Left kidney (tissue), 2 donors: Measurements from ENCODE around the gene BIN2. TPM values are rescaled to one million over a fixed set of nuclear protein-coding genes. Genes with fewer than 3 reads are reported as not detected.
"Not testable (repeated sequence)": the region's sequence is repeated elsewhere in the genome, so short reads cannot be mapped to it uniquely, and the experiment has no call there.

Experiments
- DNase-seq: peaks from one replicate; pipeline ENCODE4 v3.0.0-alpha.2; 2013
- polyA plus RNA-seq: library from polyadenylated mRNA; unstranded; fragments of 120-200 nt; gene quantifications from one replicate; pipeline ENCODE4 v1.2.1, GENCODE V29; 2013; ENCODE audit not compliant: insufficient read length

The BIN2 gene
- polyA plus RNA-seq, 1 donor: 3.2 TPM

GRCh38 chr12:51346581-51346980 lies 22.6 kb upstream of the BIN2 start, which contains the start of gene CELA1:
Gene CELA1 (minus strand): TSS chr12:51346679. CDS start chr12:51346638, 41 bp downstream.
- no peak for DNase-seq

DNA sequence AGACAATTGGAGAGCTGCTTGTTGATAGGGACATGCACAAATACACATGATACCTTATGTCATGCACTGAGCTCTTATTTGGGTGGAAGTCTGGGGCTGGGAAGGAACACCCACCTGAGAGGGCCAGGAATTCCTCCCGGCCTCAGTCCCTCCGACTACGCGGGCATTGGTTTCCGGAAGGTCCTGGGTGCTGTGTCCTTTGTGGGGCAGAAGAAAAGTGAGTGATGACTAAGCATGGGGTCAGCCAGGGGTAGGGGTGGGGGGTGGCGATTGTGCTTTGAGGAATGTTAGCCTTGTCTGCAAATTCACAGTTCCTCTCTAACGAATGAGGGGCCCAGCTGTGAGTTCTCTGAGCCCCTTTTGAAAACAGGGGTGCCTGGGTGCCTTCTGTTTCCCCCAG lies 21.7 kb upstream of the BIN2 start:
- DNase-seq: no peak

GRCh38 chr12:51343201-51343600 lies 19.2 kb upstream of the BIN2 start:
- DNase-seq: no peak

GRCh38 chr12:51342416-51342815 lies 18.4 kb upstream of the BIN2 start:
- no peak for DNase-seq

GRCh38 chr12:51341251-51342007 lies 17.5 kb upstream of the BIN2 start:
- DNase-seq: peak; percentile 72

GRCh38 chr12:51339750-51340149 lies 15.8 kb upstream of the BIN2 start:
- DNase-seq: no peak

- not testable (repeated sequence) for DNase-seq
Observed at GRCh38 chr12:51337336-51337735, 13.4 kb upstream of the BIN2 start.

DNA sequence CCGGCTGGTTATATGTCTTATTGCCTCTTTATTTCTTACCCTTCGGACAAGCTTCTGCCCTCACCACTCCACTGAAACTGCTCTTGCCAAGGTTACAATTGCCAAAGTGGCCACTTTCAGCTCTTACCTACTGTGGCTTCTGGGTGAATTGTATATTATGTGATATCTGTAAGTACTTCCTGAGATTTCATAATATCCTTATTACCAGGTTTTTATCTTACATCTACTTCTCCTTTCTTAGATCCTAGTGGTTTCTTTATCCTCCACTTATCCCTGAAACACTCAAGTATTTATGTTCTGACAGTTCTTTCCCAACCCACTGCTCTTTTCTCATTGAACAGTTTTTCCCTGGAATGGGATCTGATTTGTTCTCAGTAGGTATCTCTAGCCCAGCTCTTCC lies 12.0 kb upstream of the BIN2 start:
- DNase-seq: no peak

GRCh38 chr12:51334764-51335163 lies 10.8 kb upstream of the BIN2 start:
- DNase-seq: no peak

- no peak for DNase-seq
Observed at GRCh38 chr12:51333536-51333935, 9.6 kb upstream of the BIN2 start.

DNA sequence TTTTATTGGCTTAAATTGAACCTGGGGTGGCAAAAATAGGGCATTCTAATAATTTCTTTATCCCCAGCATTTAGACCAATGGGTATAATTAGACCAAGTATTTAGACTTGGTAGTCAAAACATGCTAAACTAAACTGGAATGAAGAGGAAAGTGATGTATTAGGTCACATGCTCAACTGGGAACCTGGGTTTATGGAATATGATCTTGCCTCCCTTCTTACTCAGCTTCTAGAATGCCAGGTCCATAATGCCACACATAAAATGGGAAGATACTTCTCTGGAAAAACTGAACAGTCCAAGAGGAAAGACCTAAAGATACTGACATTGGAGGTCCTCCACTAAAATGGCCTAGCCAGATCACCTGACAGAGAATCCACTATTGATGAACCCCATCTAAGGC lies 6.2 kb upstream of the BIN2 start:
- DNase-seq: no peak

DNA sequence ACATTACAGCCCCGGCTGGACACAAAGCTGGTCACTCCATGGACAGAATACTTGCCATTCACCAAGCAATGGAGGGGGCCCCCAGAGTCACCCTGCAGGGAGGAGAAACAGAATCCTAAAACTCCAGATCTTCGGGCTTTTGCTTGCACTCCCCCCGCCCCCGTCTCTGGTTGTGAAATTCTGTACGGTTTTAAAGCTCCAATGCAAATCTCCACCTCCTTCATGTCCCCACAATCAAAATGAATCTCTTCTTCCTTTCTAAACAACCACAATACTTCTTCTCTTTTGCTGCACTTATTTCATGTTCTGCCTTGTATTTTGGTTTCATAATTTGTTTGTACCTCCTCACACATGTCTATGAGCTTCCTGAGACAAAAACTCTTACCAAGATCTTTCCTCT lies 5.8 kb upstream of the BIN2 start:
- DNase-seq: no peak

DNA sequence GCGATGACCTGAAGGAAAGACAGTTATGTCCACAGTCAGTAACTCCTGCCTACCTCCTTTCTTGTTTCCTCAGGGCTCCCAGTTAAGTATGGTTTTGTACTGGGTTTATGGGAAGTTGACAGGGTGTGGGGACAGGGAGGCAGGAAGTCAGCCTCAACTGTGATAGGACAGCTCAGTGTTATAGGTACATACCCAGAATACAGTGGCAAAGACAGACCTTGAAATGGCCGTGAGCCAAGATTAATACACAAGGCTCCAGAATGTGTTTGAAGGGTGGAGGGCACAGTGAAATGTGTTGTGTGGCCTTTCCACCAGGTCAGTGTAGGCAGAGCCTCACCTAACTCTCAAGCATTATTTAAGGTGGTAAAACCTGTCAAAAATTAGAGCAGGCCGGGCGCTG lies 4.6 kb upstream of the BIN2 start:
- DNase-seq: no peak

- DNase-seq: no peak
Observed at GRCh38 chr12:51326698-51327439, 2.9 kb upstream of the BIN2 start.

- no peak for DNase-seq
Observed at GRCh38 chr12:51324953-51325352, 979 bp upstream of the BIN2 start.

GRCh38 chr12:51323317-51323960 lies 535 bp downstream of the BIN2 start:
- DNase-seq: no peak

DNA sequence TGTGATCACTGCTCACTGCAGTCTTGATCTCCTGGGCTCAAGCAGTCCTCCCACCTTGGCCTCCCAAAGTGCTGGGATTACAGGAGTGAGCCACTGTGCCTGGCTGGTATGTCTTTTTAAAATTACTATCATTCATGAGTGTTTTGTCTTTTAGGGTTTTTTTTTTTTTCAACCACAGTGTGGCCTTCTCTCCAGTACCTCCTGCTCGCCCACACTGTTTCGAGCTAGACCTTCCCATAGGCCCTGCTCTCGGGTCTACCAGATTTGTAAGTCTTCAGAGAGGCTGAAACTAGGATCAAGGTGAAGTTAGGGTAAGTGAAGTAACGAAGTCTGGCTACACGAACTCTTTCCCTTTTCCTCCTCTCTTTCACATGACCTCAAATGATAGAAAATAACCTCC lies 1.5 kb downstream of the BIN2 start:
- DNase-seq: no peak

- no peak for DNase-seq
Observed at GRCh38 chr12:51321882-51322281, 2.1 kb downstream of the BIN2 start.

DNA sequence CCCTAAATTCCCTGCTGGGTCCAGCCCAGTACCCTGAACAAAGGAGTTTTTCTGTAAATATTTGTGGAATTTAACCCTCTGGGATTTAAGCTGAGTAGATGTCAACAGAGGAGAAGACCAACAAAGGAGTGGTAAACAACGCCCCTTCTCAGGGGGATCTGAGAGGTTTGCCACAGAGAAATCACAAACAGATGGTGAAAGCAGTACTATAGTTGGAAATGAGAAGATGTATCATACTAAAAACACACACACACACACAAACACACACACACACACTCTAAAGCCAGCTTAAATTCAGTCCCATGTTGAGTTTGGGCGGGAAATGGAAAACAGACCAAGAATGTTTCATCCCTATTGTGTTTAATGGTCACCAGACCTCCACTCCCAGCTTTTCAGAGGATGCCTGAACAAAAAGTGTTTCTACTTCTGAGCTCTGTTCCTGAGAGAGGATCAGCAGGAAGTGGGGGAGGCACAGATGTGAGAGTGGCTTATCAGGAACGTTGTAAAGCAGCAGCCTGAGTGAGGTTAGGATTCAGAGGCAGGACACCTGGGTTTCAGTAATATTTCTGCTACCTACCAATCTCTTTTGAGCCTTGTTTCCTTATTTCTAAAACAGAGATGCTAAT lies 3.2 kb downstream of the BIN2 start:
- no peak for DNase-seq

- DNase-seq: no peak
Observed at GRCh38 chr12:51320311-51320694, 3.7 kb downstream of the BIN2 start.

DNA sequence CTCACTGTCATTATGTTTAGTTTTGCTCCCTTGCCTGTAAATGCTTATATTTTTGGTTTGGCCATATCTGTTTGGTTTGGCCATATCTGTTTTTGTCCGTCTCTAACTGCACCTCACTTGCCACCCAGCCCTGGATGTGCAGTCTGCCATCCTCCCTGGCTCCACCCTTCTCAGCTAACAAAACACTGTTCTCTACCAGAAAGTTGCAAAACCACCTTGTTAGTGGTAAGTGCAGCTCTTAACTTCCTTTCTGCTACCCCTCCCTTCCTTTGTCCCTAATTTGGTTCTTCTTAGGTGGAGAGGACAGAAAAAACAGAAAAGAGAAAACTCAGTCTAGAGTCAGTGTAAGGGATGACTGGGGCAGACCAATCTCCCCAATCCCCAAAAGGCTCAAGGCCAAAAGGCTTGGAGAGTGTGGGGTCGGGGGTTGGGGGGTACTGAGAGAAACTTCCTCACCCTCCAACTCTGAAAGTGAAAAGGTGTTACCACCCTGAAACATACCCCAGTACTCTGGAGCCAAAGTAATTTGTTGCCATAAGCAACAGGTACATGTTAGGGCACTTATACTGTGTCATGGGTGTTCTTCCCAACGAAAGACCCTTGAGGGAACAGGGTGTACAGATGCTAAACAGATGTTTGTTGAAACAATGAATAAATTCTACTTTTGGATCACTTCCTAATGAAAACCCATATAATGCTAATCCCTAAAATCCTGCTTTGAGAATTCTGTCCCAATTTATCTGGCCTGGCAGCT lies 5.0 kb downstream of the BIN2 start:
- DNase-seq: no peak
